IMR-90 (cell line): ENCODE measurements around the gene IGFBPL1. TPM values are rescaled to one million over a fixed set of nuclear protein-coding genes. Genes with fewer than 3 reads are reported as not detected.
A peak's percentile ranks its signal among the peaks of the same experiment; 100 is the strongest.

Experiments
- ATAC-seq: fragments of 200-7000 bp; cut with Tn5 transposase; 2 replicates; pipeline ENCODE4 v1.9.1; 2020; ENCODE audit warnings: low read depth, mild to moderate bottlenecking, moderate library complexity
- BruUV-seq: library from RNA; stranded (reverse); fragments of 400-500 nt; replicated peaks from 2 replicates; lab custom pipeline; 2021; lab: Mats Ljungman, UMichigan
- CTCF ChIA-PET: fragments of 300-600 bp; formaldehyde crosslinking; extraction: SDS; loops from one replicate; lab custom pipeline; 2021; ENCODE audit warnings: antibody characterized with exemption; lab: Yijun Ruan, JAX
- POLR2A ChIA-PET: fragments of 300-600 bp; sonication (Branson Sonifier 250); formaldehyde crosslinking; loops from one replicate; lab custom pipeline; 2022; ENCODE audit warnings: antibody characterized with exemption; ENCODE audit not compliant: unreplicated experiment; lab: Charles Lee
- DNase-seq: peaks from one replicate; pipeline ENCODE4 v3.0.0; 2013
- H2AFZ ChIP-seq: replicated peaks from 2 replicates; pipeline ENCODE3; 2013; ENCODE audit warnings: low read length, mild to moderate bottlenecking; ENCODE audit not compliant: poor library complexity
- H2AK5ac ChIP-seq: 2 replicates; pipeline ENCODE4 v1.6.1; 2013; ENCODE audit warnings: low read depth, low read length, inconsistent platforms
- H2AK9ac ChIP-seq: replicated peaks from 2 replicates; pipeline ENCODE3; 2013; ENCODE audit warnings: mild to moderate bottlenecking, low read depth, low read length, moderate library complexity; ENCODE audit not compliant: poor library complexity
- H2BK120ac ChIP-seq: 2 replicates; pipeline ENCODE4 v1.6.1; 2013; ENCODE audit warnings: low read depth, low read length, inconsistent platforms
- H2BK15ac ChIP-seq: 3 replicates; pipeline ENCODE4 v1.6.1; 2013; ENCODE audit warnings: low read depth, low read length, inconsistent platforms
- H2BK20ac ChIP-seq: 2 replicates; pipeline ENCODE4 v1.6.1; 2013; ENCODE audit warnings: low read depth, mild to moderate bottlenecking, inconsistent platforms, low read length, moderate library complexity
- H2BK5ac ChIP-seq: 2 replicates; pipeline ENCODE4 v1.6.1; 2013; ENCODE audit warnings: mild to moderate bottlenecking, low read depth, low read length, inconsistent platforms; ENCODE audit not compliant: poor library complexity, severe bottlenecking
- H3K14ac ChIP-seq: replicated peaks from 2 replicates; pipeline ENCODE4 v1.6.1; 2013; ENCODE audit warnings: low read depth, low read length, inconsistent platforms
- H3K18ac ChIP-seq: 2 replicates; pipeline ENCODE4 v1.6.1; 2013; ENCODE audit warnings: low read depth, low read length, control low read depth
- H3K23ac ChIP-seq: 2 replicates; pipeline ENCODE4 v1.6.1; 2013; ENCODE audit warnings: low read depth, low read length, inconsistent platforms
- H3K27ac ChIP-seq: 2 replicates; pipeline ENCODE4 v1.5.1; 2013; ENCODE audit warnings: mild to moderate bottlenecking, control low read depth, low read length; ENCODE audit not compliant: insufficient read depth
- H3K27me3 ChIP-seq: 2 replicates; pipeline ENCODE4 v1.6.1; 2013; ENCODE audit warnings: low read length; ENCODE audit not compliant: control insufficient read depth, insufficient read depth
- H3K36me3 ChIP-seq: 2 replicates; pipeline ENCODE4 v1.6.1; 2013; ENCODE audit warnings: low read length, mixed read lengths; ENCODE audit not compliant: control insufficient read depth, insufficient read depth
- H3K4ac ChIP-seq: 2 replicates; pipeline ENCODE4 v1.6.1; 2013; ENCODE audit warnings: low read depth, low read length, inconsistent platforms
- H3K4me1 ChIP-seq: 2 replicates; pipeline ENCODE4 v1.6.1; 2013; ENCODE audit warnings: low read length, mixed read lengths; ENCODE audit not compliant: control insufficient read depth, insufficient read depth
- H3K4me2 ChIP-seq: 2 replicates; pipeline ENCODE4 v1.6.1; 2013; ENCODE audit warnings: low read depth, mild to moderate bottlenecking, control low read depth, low read length, moderate library complexity
- H3K4me3 ChIP-seq: 2 replicates; pipeline ENCODE4 v1.5.1; 2013; ENCODE audit warnings: low read depth, mild to moderate bottlenecking, control low read depth, low read length, moderate library complexity; ENCODE audit not compliant: insufficient read depth
- H3K56ac ChIP-seq: 2 replicates; pipeline ENCODE4 v1.6.1; 2013; ENCODE audit warnings: low read length, inconsistent platforms; ENCODE audit not compliant: insufficient read depth; ENCODE audit errors: extremely low read depth
- H3K79me1 ChIP-seq, 2 experiments: 2 replicates each; pipeline ENCODE4 v1.6.1; 2013; ENCODE audit warnings: low read length in 2 of 2, inconsistent platforms in 1 of 2, low read depth in 1 of 2
- H3K9ac ChIP-seq: 2 replicates; pipeline ENCODE4 v1.6.1; 2013; ENCODE audit warnings: low read depth, low read length, control low read depth
- H3K9me1 ChIP-seq: 2 replicates; pipeline ENCODE4 v1.6.1; 2013; ENCODE audit warnings: low read length, inconsistent platforms; ENCODE audit not compliant: insufficient read depth
- H3K9me3 ChIP-seq: 2 replicates; pipeline ENCODE4 v1.6.1; 2013; ENCODE audit warnings: low read length; ENCODE audit not compliant: control insufficient read depth, insufficient read depth
- H4K20me1 ChIP-seq: 2 replicates; pipeline ENCODE4 v1.6.1; 2013; ENCODE audit warnings: low read length, inconsistent platforms; ENCODE audit not compliant: insufficient read depth
- H4K5ac ChIP-seq: 2 replicates; pipeline ENCODE4 v1.6.1; 2013; ENCODE audit warnings: mild to moderate bottlenecking, low read depth, low read length, control low read depth
- H4K8ac ChIP-seq, 2 experiments: 2 replicates each; pipeline ENCODE4 v1.6.1; 2013; ENCODE audit warnings: low read depth in 2 of 2, low read length in 2 of 2, control low read depth in 1 of 2, inconsistent platforms in 1 of 2
- H4K91ac ChIP-seq: 2 replicates; pipeline ENCODE4 v1.6.1; 2013; ENCODE audit warnings: low read depth, low read length, inconsistent platforms; ENCODE audit not compliant: insufficient read depth
- CTCF ChIP-seq: conservative IDR thresholded peaks from 2 replicates; pipeline ENCODE4 v1.5.1; 2012; ENCODE audit warnings: mild to moderate bottlenecking, low read depth, low read length, improper control_type of control experiment
- ELK1 ChIP-seq: fragments of 150-350 bp; IDR thresholded peaks from 2 replicates; pipeline ENCODE4 v1.6.1; 2016; ENCODE audit warnings: low read depth, mild to moderate bottlenecking, low read length, moderate library complexity, borderline replicate concordance
- MAZ ChIP-seq: IDR thresholded peaks from 2 replicates; pipeline ENCODE4 v1.6.1; 2012; ENCODE audit warnings: low read depth, mild to moderate bottlenecking, low read length, improper control_type of control experiment, moderate library complexity, borderline replicate concordance
- MXI1 ChIP-seq: IDR thresholded peaks from 2 replicates; pipeline ENCODE4 v1.6.1; 2012; ENCODE audit warnings: low read depth, mild to moderate bottlenecking, low read length, moderate library complexity, borderline replicate concordance
- POLR2A ChIP-seq: IDR thresholded peaks from 2 replicates; pipeline ENCODE4 v1.6.1; 2012; ENCODE audit warnings: mild to moderate bottlenecking, low read depth, low read length
- SMC3 ChIP-seq: fragments of 150-350 bp; IDR thresholded peaks from 2 replicates; pipeline ENCODE4 v1.6.1; 2016; ENCODE audit warnings: low read depth, mild to moderate bottlenecking, antibody characterized with exemption, low read length, moderate library complexity
- USF2 ChIP-seq: fragments of 150-350 bp; IDR thresholded peaks from 2 replicates; pipeline ENCODE4 v1.6.1; 2017; ENCODE audit warnings: mild to moderate bottlenecking, antibody characterized with exemption, low read length, low read depth
- WGBS, 2 experiments: methylation state at CpG; one replicate each; pipeline versions ENCODE4 v1.1.5 to v1.1.7; 2013; ENCODE audit warnings: missing lambda C conversion rate in 2 of 2; ENCODE audit not compliant: insufficient read length in 1 of 2; ENCODE audit errors: extremely low coverage in 2 of 2; 5-methylcytosine and 5-hydroxymethylcytosine counted together
- dilution Hi-C: fragments of 300-500 bp; cut with HindIII; formaldehyde crosslinking; loops from one replicate; pipeline ENCODE4 v1.14.3; 2018; ENCODE audit warnings: low sequenced_read_pairs; ENCODE audit not compliant: unreplicated experiment
- in situ Hi-C: fragments of 300-500 bp; cut with MboI; formaldehyde crosslinking; loops from 3 replicates; pipeline ENCODE4 v1.14.3; 2019; ENCODE audit warnings: low sequenced_read_pairs, inconsistent platforms, mixed read lengths
- intact Hi-C: fragments of 100-400 bp; cut with micrococcal nuclease; formaldehyde crosslinking; loops from 2 replicates; pipeline ENCODE4 v1.10.0; 2022
- polyA plus RNA-seq, 3 experiments: library from polyadenylated mRNA; depleted of rRNA; stranded (reverse); fragments of >200 nt; gene quantifications; 2 replicates each; pipeline ENCODE4 v1.2.3, GENCODE V29; 2012; ENCODE audit warnings: low replicate concordance in 1 of 3
- total RNA-seq: library from RNA; depleted of rRNA; stranded (reverse); fragments of >200 nt; gene quantifications from 2 replicates; pipeline ENCODE4 v1.2.3, GENCODE V29; 2012

IGFBPL1 gene
- total and polyA plus RNA-seq, 2 of the 4 experiments (the other 2 are of a cell fraction) = not detected

- TF ChIP-seq CTCF = peak; percentile 21; the same call in 1 of the 2 replicates
- no peak for TF ChIP-seq SMC3
- peak; percentile 98 for TF ChIP-seq MXI1
- TF ChIP-seq POLR2A = peak; percentile 60; the same call in 1 of the 2 replicates
- TF ChIP-seq MAZ = peak; percentile 70; the same call in 1 of the 2 replicates
- TF ChIP-seq USF2 = peak; percentile 24; the same call in 1 of the 2 replicates
- TF ChIP-seq ELK1 = no peak
- peaks cover 19% of the 10 kb centered on the region for H3K36me3 ChIP-seq
- no peaks in the 10 kb centered on the region for H3K27me3 ChIP-seq
- H2BK20ac ChIP-seq = 0 out of 2 replicates have a peak within 1 kb of the TSS, but pooled peaks have one; percentile 57
- H3K9me1 ChIP-seq = peaks cover 13% of the 10 kb centered on the region
- H3K4me2 ChIP-seq = peak within 1 kb of the TSS; percentile 94
- peak within 1 kb of the TSS; percentile 48; the same call in 1 of the 2 replicates for H4K5ac ChIP-seq
- H4K8ac ChIP-seq = peak within 1 kb of the TSS; percentile 59 to 82; a peak in 3 of 4 replicates
- CTCF ChIA-PET = interaction anchor here (0.6 to 0.7 kb wide), 2 partner anchors 13 to 275 kb away, joined by 3 to 4 read pairs; no protein-coding TSS in a partner anchor
- peak within 1 kb of the TSS; percentile 37 for H3K18ac ChIP-seq
- BruUV-seq = no TSS peak
- in situ Hi-C loops = no loop called here
- peak within 1 kb of the TSS; percentile 99 for H2AK9ac ChIP-seq
- no peaks in the 10 kb centered on the region for H3K9me3 ChIP-seq
- H3K4me1 ChIP-seq = peaks cover 11% of the 10 kb centered on the region
- H3K9ac ChIP-seq = peak within 1 kb of the TSS; percentile 77
- H3K79me1 ChIP-seq = peaks cover 16 to 38% of the 10 kb centered on the region in 2 experiments
- intact Hi-C loops = no loop called here
- peak within 1 kb of the TSS; percentile 86; the same call in 1 of the 2 replicates for H3K23ac ChIP-seq
- peak within 1 kb of the TSS; percentile 50 for H2BK120ac ChIP-seq
- POLR2A ChIA-PET = interaction anchor here (1.0 kb wide), 1 partner anchor 456 kb away, joined by 4 read pairs; no protein-coding TSS in a partner anchor
- H2BK15ac ChIP-seq = peak within 1 kb of the TSS; percentile 42; the same call in 2 of the 3 replicates
- peak within 1 kb of the TSS; percentile 69 for H2BK5ac ChIP-seq
- dilution Hi-C loops = loop anchor here (25.0 kb wide), 1 partner anchor 480 kb away; the partner anchor contains the start of gene SLC25A51
- H2AK5ac ChIP-seq = peak within 1 kb of the TSS; percentile 66
- WGBS, 2 experiments = 2% methylated on average over 18 of the region's 58 CpGs; no CpG with 5 or more reads in 1 of the 2 experiments
- H3K27ac ChIP-seq = peak within 1 kb of the TSS; percentile 57
- DNase-seq = peak; percentile 82
- H3K4ac ChIP-seq = peak within 1 kb of the TSS; percentile 78
- no peaks in the 10 kb centered on the region; the same call in 1 of the 2 replicates for H4K20me1 ChIP-seq
- peak within 1 kb of the TSS; percentile 89 for H3K14ac ChIP-seq
- peak; percentile 99 for ATAC-seq
- H4K91ac ChIP-seq = peak within 1 kb of the TSS; percentile 73
- peak within 1 kb of the TSS; percentile 83 for H3K4me3 ChIP-seq
- H2AFZ ChIP-seq = peak within 1 kb of the TSS; percentile 99
- peak within 1 kb of the TSS; percentile 82; the same call in 1 of the 2 replicates for H3K56ac ChIP-seq
Measured at GRCh38 chr9:38392235-38393127, 31.8 kb downstream of the IGFBPL1 start, which contains the start of gene ALDH1B1. ALDH1B1 (plus strand) TSS chr9:38392702; CDS start chr9:38395749, 3,047 bp downstream.
